Esophagus squamous epithelium (tissue), 5 donors: ENCODE data around the gene BIRC5. TPM values are rescaled to one million over a fixed set of nuclear protein-coding genes. Genes with fewer than 3 reads are reported as not detected.
A peak's percentile ranks its signal among the peaks of the same experiment; 100 is the strongest.
"Not testable (repeated sequence)": the region's sequence is repeated elsewhere in the genome, so short reads cannot be mapped to it uniquely, and the experiment has no call there.

Experiments
- DNase-seq: peaks from one replicate; lab custom pipeline; 2025; lab: John Stamatoyannopoulos, UW
- H3K27ac ChIP-seq, 4 donors: fragments of 200-600 bp; sonication (generic); one replicate each; pipeline ENCODE4 v1.5.1; 2016 to 2019; ENCODE audit warnings: mild to moderate bottlenecking in 1 of 4
- H3K27me3 ChIP-seq, 4 donors: fragments of 200-600 bp; sonication (generic); 1 replicate in 3 of 4; 2 replicates in 1 of 4; pipeline versions ENCODE4 v1.5.1 to v1.6.0; 2017 to 2021; ENCODE audit warnings: antibody characterized with exemption in 1 of 4
- H3K36me3 ChIP-seq, 3 donors: fragments of 200-600 bp; sonication (generic); one replicate each; pipeline ENCODE4 v1.5.1; 2016 to 2019
- H3K4me1 ChIP-seq, 3 donors: fragments of 200-600 bp; sonication (generic); one replicate each; pipeline ENCODE4 v1.5.1; 2017 to 2019
- H3K4me3 ChIP-seq, 4 donors: fragments of 200-600 bp; sonication (generic); 1 replicate in 3 of 4; 2 replicates in 1 of 4; pipeline ENCODE4 v1.5.1; 2016 to 2019; ENCODE audit warnings: mild to moderate bottlenecking in 2 of 4, moderate library complexity in 1 of 4
- H3K9me3 ChIP-seq, 3 donors: fragments of 200-600 bp; sonication (generic); one replicate each; pipeline ENCODE4 v1.5.1; 2016 to 2019
- CTCF ChIP-seq, 6 experiments: fragments of 450-650 bp in 4 of 6; fragments of 200-600 bp in 2 of 6; sonication (generic) in 2 of 6; IDR thresholded peaks; one replicate each; pipeline ENCODE4 v1.5.1; 2016 to 2019; ENCODE audit warnings: antibody characterized with exemption in 6 of 6, mild to moderate bottlenecking in 4 of 6, moderate library complexity in 4 of 6
- POLR2A ChIP-seq, 4 donors: fragments of 450-650 bp; IDR thresholded peaks; one replicate each; pipeline ENCODE4 v1.6.1; 2017; ENCODE audit warnings: antibody characterized with exemption in 4 of 4, mild to moderate bottlenecking in 4 of 4, moderate library complexity in 3 of 4
- WGBS, 2 donors: methylation state at CpG; one replicate each; pipeline ENCODE4 v1.1.5; 2018; 5-methylcytosine and 5-hydroxymethylcytosine counted together
- intact Hi-C: fragments of 100-400 bp; cut with DNase I; formaldehyde crosslinking; loops from one replicate; pipeline ENCODE4 v1.15.0; 2022
- total RNA-seq, 4 donors: library from RNA; depleted of rRNA; stranded (reverse); fragments of >200 nt; gene quantifications; one replicate each; pipeline ENCODE4 v1.1.0, GENCODE V29; 2016
- donor health status: DM: yes; HTN: yes; CAD: no.

Gene BIRC5
- total RNA-seq, 4 donors from 2014 or later, result 6.6 to 33.6 (median 21.0) TPM

GRCh38 chr17:78231991-78232858 lies 18.2 kb downstream of the BIRC5 start:
- 40% methylated on average over 11 of the region's 55 CpGs; no CpG with 5 or more reads in 1 of the 2 donors for WGBS, 2 donors
- TF ChIP-seq POLR2A (IDR thresholded peaks at IDR 0.05), result no peak
- TF ChIP-seq CTCF (IDR thresholded peaks at IDR 0.05), result no peak
- peak overlapping the region in 2 of 4 donors; percentile 7 to 44 for H3K4me3 ChIP-seq
- DNase-seq, result no peak
- H3K36me3 ChIP-seq, result no peaks in the 10 kb centered on the region
- H3K4me1 ChIP-seq, result peaks cover 0 to 20% (median 3%) of the 10 kb centered on the region in 3 donors
- no peak overlapping the region for H3K27ac ChIP-seq
- intact Hi-C loops, result no loop called here
- peaks cover 6 to 63% (median 12%) of the 10 kb centered on the region in 4 donors for H3K27me3 ChIP-seq
- H3K9me3 ChIP-seq, result no peaks in the 10 kb centered on the region

GRCh38 chr17:78232859-78233173 lies 18.8 kb downstream of the BIRC5 start:
- H3K27me3 ChIP-seq, result peaks cover 6 to 63% (median 12%) of the 10 kb centered on the region in 4 donors
- no peak overlapping the region for H3K4me3 ChIP-seq
- no peak overlapping the region for H3K27ac ChIP-seq
- DNase-seq, result no peak
- H3K9me3 ChIP-seq, result no peaks in the 10 kb centered on the region
- no peak for TF ChIP-seq POLR2A (IDR thresholded peaks at IDR 0.05)
- TF ChIP-seq CTCF (IDR thresholded peaks at IDR 0.05), result no peak
- peaks cover 0 to 23% (median 8%) of the 10 kb centered on the region in 3 donors for H3K4me1 ChIP-seq
- H3K36me3 ChIP-seq, result no peaks in the 10 kb centered on the region
- intact Hi-C loops, result no loop called here
- 92 to 100% methylated on average over 2 of the region's 2 CpGs for WGBS, 2 donors

- WGBS, 2 donors, result 84 to 94% methylated on average over 10 of the region's 10 CpGs
- Histone ChIP-seq H3K4me1 (peaks cover 0 to 27% (median 8%) of the 10 kb centered on the region in 3 donors), H3K36me3 (no peaks in the 10 kb centered on the region), H3K27ac (no peak overlapping the region), H3K27me3 (peaks cover 6 to 57% (median 12%) of the 10 kb centered on the region in 4 donors), H3K4me3 (no peak overlapping the region), H3K9me3 (no peaks in the 10 kb centered on the region)
- intact Hi-C loops, result no loop called here
- DNase-seq, result no peak
- TF ChIP-seq POLR2A (IDR thresholded peaks at IDR 0.05) (no peak), CTCF (IDR thresholded peaks at IDR 0.05) (no peak)
These were observed 19.6 kb downstream of the BIRC5 start for GRCh38 chr17:78233678-78234077.

GRCh38 chr17:78234261-78234865 lies 20.3 kb downstream of the BIRC5 start:
- no peak for TF ChIP-seq POLR2A (IDR thresholded peaks at IDR 0.05)
- no peak for TF ChIP-seq CTCF (IDR thresholded peaks at IDR 0.05)
- H3K9me3 ChIP-seq, result no peaks in the 10 kb centered on the region
- no peak overlapping the region for H3K27ac ChIP-seq
- H3K36me3 ChIP-seq, result no peaks in the 10 kb centered on the region
- WGBS, 2 donors, result 73 to 100% methylated on average over 1 to 2 of the region's 17 CpGs
- intact Hi-C loops, result no loop called here
- H3K4me1 ChIP-seq, result peaks cover 0 to 27% (median 8%) of the 10 kb centered on the region in 3 donors
- no peak for DNase-seq
- no peak overlapping the region for H3K4me3 ChIP-seq
- peaks cover 6 to 50% (median 12%) of the 10 kb centered on the region in 4 donors for H3K27me3 ChIP-seq

- intact Hi-C loops, H3K4me3 ChIP-seq, H3K36me3 ChIP-seq, DNase-seq, H3K27ac ChIP-seq, H3K9me3 ChIP-seq: not testable (repeated sequence)
- H3K4me1 ChIP-seq, result peaks cover 0 to 27% (median 8%) of the 10 kb centered on the region in 3 donors
- 75 to 83% methylated on average over 5 to 6 of the region's 6 CpGs for WGBS, 2 donors
- peaks cover 6 to 43% (median 12%) of the 10 kb centered on the region in 4 donors for H3K27me3 ChIP-seq
These were observed 21.0 kb downstream of the BIRC5 start for GRCh38 chr17:78235022-78235421.
